ENCODE results near the gene FANCD2OS.

Gene FANCD2OS

DNA sequence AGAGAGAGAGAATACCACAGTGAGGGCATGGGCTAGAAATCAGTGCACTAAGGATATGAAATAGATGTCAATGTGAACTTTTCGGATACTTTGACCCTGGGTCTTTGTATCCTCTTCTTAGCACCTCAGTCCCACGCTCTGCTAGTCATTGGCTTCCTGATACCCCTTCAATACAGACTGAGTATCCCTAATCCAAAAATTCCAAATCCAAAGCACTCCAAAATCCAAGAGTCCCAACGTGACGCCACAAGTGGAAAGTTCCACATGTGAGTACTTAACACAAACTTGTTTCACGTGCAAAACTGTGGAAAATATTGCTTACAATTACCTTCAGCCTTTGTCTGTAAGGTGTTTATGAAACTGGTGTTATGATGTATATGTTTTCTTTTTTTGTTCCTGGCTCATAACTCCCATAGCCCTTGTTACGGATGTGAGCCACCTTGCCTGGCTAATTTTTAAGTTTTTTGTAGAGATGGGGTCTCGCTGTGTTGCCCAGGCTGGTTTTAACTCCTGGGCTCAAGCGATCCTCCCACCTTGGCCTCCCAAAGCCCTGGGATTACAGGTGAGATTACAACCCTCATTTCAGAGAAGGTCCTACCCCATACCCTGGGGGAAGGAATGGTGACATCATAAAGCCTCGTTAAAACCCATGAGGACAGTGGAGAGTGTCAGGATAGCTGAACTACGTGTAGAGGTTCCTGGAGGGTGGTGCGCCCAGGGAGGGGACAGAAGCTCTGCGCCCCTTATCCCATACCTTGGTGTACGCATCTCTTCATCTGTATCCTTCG lies 46.5 kb upstream of the FANCD2OS start:
- no peaks in the 10 kb centered on the region for H3K36me3 ChIP-seq (ENCODE audit: insufficient read depth)
- H3K4me3 ChIP-seq (IDR thresholded peaks at IDR 0.05; ENCODE audit: insufficient read depth, low read depth, low read length): no peak overlapping the region

DNA sequence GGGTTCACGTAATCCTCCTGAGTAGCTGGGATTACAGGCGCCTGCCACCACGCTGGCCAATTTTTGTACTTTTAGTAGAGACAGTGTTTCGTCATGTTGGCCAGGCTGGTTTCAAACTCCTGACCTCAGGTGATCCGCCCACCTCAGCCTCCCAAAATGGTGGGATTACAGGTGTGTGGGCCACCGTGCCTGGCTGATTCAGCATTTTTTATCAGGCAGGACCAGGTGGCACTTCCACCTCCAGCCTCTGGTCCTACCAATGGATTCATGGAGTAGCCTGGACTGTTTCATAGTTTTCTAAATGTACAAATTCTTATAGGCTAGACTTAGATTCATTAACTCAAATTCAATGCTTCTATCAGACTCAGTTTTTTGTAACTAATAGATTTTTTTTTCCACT lies 42.9 kb upstream of the FANCD2OS start:
- Histone ChIP-seq H4K20me1 (ENCODE audit: insufficient read depth) (no peaks in the 10 kb centered on the region), H3K9ac (no peak overlapping the region), H3K4me3 (IDR thresholded peaks at IDR 0.05; ENCODE audit: insufficient read depth, low read depth, low read length) (no peak overlapping the region), H2AFZ (ENCODE audit: low read depth) (no peak overlapping the region), H3K27me3 (ENCODE audit: insufficient read depth, low read depth) (no peaks in the 10 kb centered on the region), H3K79me2 (ENCODE audit: insufficient read depth, low read depth) (peaks cover 6% of the 10 kb centered on the region; the same call in 1 of the 2 replicates), H3K4me1 (ENCODE audit: low read depth, poor library complexity, severe bottlenecking) (no peaks in the 10 kb centered on the region), H3K36me3 (ENCODE audit: insufficient read depth) (no peaks in the 10 kb centered on the region), H3K4me2 (no peak overlapping the region), H3K27ac (no peak overlapping the region)
- TF ChIP-seq, protein P1, sequence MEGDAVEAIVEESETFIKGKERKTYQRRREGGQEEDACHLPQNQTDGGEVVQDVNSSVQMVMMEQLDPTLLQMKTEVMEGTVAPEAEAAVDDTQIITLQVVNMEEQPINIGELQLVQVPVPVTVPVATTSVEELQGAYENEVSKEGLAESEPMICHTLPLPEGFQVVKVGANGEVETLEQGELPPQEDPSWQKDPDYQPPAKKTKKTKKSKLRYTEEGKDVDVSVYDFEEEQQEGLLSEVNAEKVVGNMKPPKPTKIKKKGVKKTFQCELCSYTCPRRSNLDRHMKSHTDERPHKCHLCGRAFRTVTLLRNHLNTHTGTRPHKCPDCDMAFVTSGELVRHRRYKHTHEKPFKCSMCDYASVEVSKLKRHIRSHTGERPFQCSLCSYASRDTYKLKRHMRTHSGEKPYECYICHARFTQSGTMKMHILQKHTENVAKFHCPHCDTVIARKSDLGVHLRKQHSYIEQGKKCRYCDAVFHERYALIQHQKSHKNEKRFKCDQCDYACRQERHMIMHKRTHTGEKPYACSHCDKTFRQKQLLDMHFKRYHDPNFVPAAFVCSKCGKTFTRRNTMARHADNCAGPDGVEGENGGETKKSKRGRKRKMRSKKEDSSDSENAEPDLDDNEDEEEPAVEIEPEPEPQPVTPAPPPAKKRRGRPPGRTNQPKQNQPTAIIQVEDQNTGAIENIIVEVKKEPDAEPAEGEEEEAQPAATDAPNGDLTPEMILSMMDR (conservative IDR thresholded peaks at IDR 0.05; ENCODE audit: low read depth, low read length): no peak

More for the DNA sequence above, 46.5 kb upstream of the FANCD2OS start:
- Histone ChIP-seq H3K79me2 (ENCODE audit: insufficient read depth, low read depth) (no peaks in the 10 kb centered on the region), H3K27me3 (ENCODE audit: insufficient read depth, low read depth) (no peaks in the 10 kb centered on the region), H2AFZ (ENCODE audit: low read depth) (no peak overlapping the region), H4K20me1 (ENCODE audit: insufficient read depth) (no peaks in the 10 kb centered on the region), H3K4me2 (no peak overlapping the region), H3K4me1 (ENCODE audit: low read depth, poor library complexity, severe bottlenecking) (no peaks in the 10 kb centered on the region), H3K27ac (no peak overlapping the region), H3K9ac (no peak overlapping the region)
- TF ChIP-seq, protein P1 (conservative IDR thresholded peaks at IDR 0.05; ENCODE audit: low read depth, low read length): no peak

DNA sequence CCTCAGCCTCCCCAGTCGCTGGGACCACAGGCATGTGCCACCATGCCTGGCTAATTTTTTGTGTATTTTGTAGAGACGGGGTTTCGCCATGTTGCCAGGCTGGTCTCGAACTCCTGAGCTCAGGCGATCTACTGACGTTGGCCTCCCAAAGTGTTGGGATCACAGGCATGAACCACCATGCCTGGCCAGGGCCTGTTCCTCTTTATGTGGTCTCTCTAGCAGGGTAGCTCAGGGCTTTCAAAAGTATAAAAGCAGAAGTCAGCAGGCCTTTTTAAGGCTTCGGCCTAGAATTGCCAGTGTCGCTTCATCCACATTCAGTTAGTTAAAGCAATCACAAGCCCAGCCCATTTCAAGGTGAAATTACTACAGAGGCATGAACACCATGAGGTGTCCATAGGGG lies 41.2 kb upstream of the FANCD2OS start:
- Histone ChIP-seq H3K27me3 (ENCODE audit: insufficient read depth, low read depth) (no peaks in the 10 kb centered on the region), H4K20me1 (ENCODE audit: insufficient read depth) (no peaks in the 10 kb centered on the region), H3K27ac (no peak overlapping the region), H3K4me3 (IDR thresholded peaks at IDR 0.05; ENCODE audit: insufficient read depth, low read depth, low read length) (no peak overlapping the region), H3K4me2 (no peak overlapping the region), H3K4me1 (ENCODE audit: low read depth, poor library complexity, severe bottlenecking) (no peaks in the 10 kb centered on the region), H3K79me2 (ENCODE audit: insufficient read depth, low read depth) (peaks cover 9% of the 10 kb centered on the region; the same call in 1 of the 2 replicates), H3K36me3 (ENCODE audit: insufficient read depth) (no peaks in the 10 kb centered on the region), H3K9ac (no peak overlapping the region), H2AFZ (ENCODE audit: low read depth) (no peak overlapping the region)
- TF ChIP-seq, protein P1 (conservative IDR thresholded peaks at IDR 0.05; ENCODE audit: low read depth, low read length): no peak

DNA sequence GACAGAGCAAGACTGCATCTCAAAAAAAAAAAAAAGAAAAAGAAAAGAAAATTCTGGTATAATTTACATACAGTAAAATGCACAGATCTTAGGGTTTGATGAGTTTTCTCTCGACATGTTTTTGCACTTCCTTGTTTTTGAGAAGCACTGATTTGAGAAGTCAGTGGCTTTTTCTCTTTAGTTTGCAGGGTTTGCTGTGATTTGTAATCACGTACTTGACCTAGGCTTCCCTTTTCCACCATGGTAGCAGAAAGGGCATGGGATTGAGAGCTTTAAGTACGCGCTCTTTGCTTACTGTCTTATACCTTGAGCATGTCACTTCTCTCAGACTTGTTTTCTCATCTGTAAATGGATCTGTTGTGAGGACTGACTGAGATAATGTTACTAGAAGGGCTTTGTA lies 37.6 kb upstream of the FANCD2OS start:
- Histone ChIP-seq H3K36me3 (ENCODE audit: insufficient read depth) (no peaks in the 10 kb centered on the region), H3K27ac (no peak overlapping the region)
- TF ChIP-seq, protein P1 (conservative IDR thresholded peaks at IDR 0.05; ENCODE audit: low read depth, low read length): no peak

More for the DNA sequence above, 37.6 kb upstream of the FANCD2OS start:
- Histone ChIP-seq H3K9ac (no peak overlapping the region), H3K27me3 (ENCODE audit: insufficient read depth, low read depth) (no peaks in the 10 kb centered on the region), H4K20me1 (ENCODE audit: insufficient read depth) (no peaks in the 10 kb centered on the region), H2AFZ (ENCODE audit: low read depth) (no peak overlapping the region), H3K4me1 (ENCODE audit: low read depth, poor library complexity, severe bottlenecking) (peaks cover 5% of the 10 kb centered on the region), H3K4me2 (no peak overlapping the region), H3K79me2 (ENCODE audit: insufficient read depth, low read depth) (peaks cover 28% of the 10 kb centered on the region), H3K4me3 (IDR thresholded peaks at IDR 0.05; ENCODE audit: insufficient read depth, low read depth, low read length) (no peak overlapping the region)
